HG03571 (cell line): ENCODE results near the gene CYTH1.
A peak's percentile ranks its signal among the peaks of the same experiment; 100 is the strongest.
"Not testable (repeated sequence)": the region's sequence is repeated elsewhere in the genome, so short reads cannot be mapped to it uniquely, and the experiment has no call there.

Source experiments
- ATAC-seq: cut with Tn5 transposase; IDR thresholded peaks from one replicate; pipeline ENCODE4 v1.9.1; 2021; ENCODE audit not compliant: unreplicated experiment

Gene CYTH1

GRCh38 chr17:78765821-78766220 is 16.3 kb downstream of the CYTH1 start:
- ATAC-seq, result no peak

- ATAC-seq, result no peak
Observed at GRCh38 chr17:78764871-78765270, 17.2 kb downstream of the CYTH1 start.

DNA sequence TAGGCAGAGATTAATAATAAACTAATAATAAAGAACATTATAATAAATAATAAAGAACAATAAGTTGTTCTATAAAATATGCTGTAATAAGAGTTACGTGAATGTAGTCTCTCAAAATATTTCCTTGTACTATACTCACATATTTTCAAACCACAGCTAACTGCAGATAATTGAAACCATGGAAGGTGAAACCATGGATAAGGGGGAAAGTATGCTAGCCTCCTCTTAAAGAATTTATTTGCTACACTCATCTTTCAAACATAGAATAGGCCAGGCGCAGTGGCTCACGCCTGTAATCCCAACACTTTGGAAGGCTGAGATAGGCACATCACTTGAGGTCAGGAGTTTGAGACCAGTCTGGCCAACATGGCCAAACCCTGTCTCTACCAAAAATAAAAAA is 18.5 kb downstream of the CYTH1 start:
- no peak for ATAC-seq

DNA sequence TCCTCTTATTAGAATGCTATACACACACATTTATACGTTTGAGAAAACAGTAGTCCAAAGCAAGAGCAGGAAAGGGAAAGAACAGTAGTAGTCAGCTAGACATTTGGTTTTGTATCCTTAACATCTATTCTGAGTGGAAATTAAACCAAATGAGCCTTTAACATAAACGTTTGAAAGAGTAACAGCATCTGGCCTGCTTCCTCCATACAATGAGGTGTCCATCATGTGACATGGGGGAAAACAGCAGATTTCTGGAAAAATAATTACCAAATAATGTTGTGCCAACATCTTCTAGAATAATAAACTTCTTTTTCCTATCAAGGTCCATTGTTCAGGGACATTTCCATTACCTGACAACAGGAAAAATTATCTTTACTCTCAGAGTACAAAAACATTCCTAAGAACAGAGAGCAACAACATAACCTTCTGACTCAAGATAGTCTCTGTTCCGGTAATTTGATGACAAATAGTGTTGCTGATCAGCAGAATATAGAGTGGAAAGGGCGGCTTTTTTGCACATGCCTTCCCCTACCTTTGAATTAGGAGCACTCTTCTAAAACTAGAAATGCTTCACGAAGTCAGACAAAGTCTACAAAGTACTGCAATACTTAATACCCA is 20.2 kb downstream of the CYTH1 start:
- ATAC-seq, result no peak

DNA sequence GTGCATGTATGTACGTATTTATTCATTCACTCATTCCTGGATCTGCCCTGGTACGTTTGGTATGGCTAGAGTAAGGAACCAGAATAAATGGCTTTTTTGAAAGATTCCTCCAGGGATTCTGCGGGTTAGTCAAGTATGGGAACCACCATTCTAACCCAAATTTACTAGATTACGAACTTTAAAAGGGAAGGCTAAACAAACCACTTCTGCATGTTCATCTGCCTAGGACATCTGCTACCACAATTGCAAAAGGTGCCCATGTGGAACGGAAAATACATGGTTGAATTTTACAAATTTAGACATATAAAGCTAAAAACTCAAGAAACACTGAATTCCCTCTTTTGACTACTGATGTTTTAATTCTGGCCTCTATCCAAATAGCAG is 22.1 kb downstream of the CYTH1 start:
- ATAC-seq, result no peak

GRCh38 chr17:78759203-78759968 is 22.7 kb downstream of the CYTH1 start:
- ATAC-seq, result peak; percentile 62

- no peak for ATAC-seq
Observed at GRCh38 chr17:78753316-78754250, 28.5 kb downstream of the CYTH1 start.

GRCh38 chr17:78751447-78752161 is 30.5 kb downstream of the CYTH1 start:
- ATAC-seq, result no peak

DNA sequence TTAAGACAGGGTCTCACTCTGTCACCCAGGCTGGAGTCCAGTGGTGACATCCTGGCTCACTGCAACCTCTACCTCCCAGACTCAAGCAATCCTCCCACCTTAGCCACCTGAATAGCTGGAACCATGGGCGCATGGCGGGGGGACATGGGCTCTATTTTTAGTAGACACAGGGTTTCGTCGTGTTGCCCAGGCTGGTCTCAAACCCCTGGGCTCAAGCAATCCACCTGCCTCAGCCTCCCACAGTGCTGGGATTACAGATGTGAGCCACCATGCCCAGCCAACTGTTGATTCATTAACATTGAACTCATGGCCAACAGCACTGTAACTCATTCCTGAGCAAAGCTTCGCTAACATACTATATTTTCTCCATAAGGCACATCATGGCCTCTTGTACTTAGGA is 31.1 kb downstream of the CYTH1 start:
- not testable (repeated sequence) for ATAC-seq

GRCh38 chr17:78748730-78749317 is 33.2 kb downstream of the CYTH1 start:
- peak; percentile 59 for ATAC-seq

DNA sequence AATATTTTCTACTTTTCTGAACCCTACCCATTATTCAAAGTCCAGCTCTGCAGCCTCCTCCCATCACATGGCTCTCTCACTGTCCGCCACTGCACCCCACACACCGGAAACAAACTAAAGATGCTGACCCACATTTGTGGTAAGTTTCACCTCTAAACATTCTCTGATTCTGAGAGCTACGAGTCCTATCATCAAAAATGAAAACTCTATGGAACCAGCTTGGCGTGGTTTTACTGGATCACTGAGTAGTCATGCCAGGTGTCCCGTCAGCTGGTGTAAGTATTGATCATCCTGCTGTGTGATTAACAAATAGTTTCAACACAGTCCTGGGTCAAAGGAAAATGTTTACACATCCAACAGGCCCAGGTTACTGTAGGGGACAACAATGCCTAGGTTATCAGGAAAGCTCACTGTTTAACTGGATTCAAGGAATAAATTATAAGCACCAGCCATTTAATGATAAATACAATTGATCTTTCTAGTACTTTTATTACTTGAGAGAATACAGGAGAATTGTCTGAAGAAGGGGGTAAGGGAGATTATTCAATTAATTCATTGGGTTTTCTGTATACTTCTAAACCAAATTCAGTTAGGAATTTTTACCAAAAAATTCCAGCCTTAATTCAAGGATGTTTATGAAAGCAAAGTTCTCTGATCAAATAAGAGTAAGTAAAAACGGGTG is 33.9 kb downstream of the CYTH1 start:
- ATAC-seq, result no peak

- ATAC-seq, result no peak
Observed at GRCh38 chr17:78747488-78747887, 34.6 kb downstream of the CYTH1 start.

GRCh38 chr17:78746949-78747269 is 35.2 kb downstream of the CYTH1 start:
- ATAC-seq, result no peak

GRCh38 chr17:78746263-78746948 is 35.7 kb downstream of the CYTH1 start:
- ATAC-seq, result no peak

DNA sequence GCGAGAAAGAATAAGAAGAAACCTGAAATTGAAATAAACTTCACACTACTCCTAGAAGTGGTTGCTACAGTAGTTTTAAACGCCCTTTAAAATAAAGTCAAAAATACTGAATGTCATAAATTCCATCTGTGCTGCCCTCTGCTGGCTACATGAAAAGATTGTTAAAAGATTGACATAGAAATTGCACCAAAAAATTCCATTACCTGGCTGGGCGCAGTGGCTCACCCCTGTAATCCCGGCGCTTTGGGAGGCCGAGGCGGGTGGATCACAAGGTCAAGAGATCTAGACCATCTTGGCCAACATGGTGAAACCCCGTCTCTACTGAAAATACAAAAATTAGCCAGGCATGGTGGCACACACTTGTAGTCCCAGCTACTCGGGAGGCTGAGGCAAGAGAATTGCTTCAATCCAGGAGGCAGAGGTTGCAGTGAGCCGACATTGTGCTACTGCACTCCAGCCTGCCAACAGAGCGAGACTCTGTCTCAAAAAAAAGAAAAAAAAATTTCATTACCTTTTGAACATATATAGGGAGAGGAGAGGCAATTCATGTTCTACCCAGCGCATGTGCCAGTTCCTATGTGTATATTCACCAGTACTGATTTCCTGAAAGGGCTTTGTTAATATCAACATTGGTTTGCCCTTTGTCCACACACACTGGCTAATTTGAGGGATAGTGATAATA is 36.5 kb downstream of the CYTH1 start:
- ATAC-seq, result no peak

GRCh38 chr17:78742901-78743300 is 39.2 kb downstream of the CYTH1 start:
- ATAC-seq, result no peak

DNA sequence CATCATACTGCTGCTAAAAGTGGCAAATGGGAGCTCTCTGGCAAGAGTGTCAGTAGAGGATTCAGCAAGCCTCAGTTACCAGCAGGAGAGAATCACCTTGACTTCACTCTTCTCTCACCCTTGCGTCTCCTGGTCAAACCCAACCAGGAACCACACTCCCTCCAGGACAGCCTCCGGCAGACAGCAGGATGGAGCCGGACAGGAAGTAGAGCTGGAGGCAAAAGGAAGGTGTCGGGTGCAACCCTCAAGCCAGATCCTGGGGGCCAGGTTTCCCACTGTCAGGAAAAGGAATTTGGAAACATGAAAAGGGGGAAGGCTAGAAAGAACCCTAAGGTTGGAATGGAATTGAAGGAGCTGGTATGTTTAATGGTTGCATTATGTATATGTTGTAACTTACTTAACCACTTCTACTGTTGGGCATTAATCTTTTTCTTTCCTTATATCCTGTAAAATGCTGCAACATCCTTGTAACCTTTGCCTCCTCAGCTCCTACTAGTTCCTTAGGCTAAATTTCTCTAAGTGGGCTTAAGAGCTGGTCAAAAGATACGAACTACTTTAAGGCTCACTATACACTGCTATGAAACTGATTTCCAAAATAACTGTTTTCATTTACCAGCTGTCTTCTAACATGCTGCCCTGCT is 40.3 kb downstream of the CYTH1 start:
- no peak for ATAC-seq

DNA sequence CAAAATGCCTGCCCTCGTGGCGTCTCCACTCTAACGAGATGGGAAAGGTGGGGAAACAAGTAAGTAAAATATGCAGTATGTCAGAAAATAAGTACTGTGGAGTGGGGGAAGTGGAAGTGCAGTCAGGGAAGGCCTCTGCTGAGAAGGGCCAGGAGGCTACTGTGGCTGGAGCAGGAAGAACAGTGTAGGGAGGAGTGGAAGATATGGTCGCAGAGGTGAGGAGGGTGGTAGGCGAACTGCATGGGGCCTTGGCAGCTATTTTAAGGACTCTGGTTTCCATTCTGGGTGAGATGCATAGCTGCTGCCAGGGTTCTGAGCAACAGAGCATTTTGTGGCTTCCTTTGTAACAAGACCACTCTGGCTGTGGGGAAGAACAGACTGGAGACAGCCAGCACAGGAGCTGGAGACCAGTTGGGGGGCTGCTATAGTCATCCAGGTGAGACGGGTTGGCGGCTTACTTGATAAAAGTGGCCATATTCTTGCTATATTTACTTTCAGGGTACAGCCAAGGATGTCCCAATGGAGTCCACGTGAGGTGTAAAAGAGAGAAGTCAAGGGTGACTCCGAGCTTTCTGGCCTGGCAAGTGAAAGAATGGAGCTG is 42.6 kb downstream of the CYTH1 start:
- ATAC-seq, result no peak
